SK-MEL-5 (cell line): ENCODE data around the gene RFC2. TPM values are rescaled to one million over a fixed set of nuclear protein-coding genes. Genes with fewer than 3 reads are reported as not detected.

Experiments
- DNase-seq: peaks from one replicate; pipeline ENCODE4 v3.0.0-alpha.2; 2016; ENCODE audit warnings: low read depth, low spot score
- in situ Hi-C: cut with HindIII; loops from 2 replicates; pipeline ENCODE4 v1.10.0; 2016; ENCODE audit warnings: low sequenced_read_pairs, high pct_unique_total_duplicates, low pct_unique_long_range_greater_than_20kb
- small RNA-seq, 2 experiments: library from RNA; depleted of rRNA; stranded (forward); fragments of <200 nt; gene quantifications; one replicate each; pipeline ENCODE3, GENCODE V24; 2014
- total RNA-seq: library from RNA; depleted of rRNA; stranded (reverse); fragments of >200 nt; shearing (Covaris generic); gene quantifications from 2 replicates; pipeline ENCODE4 v1.2.3, GENCODE V29; 2014; rRNA removed

The RFC2 gene
- total RNA-seq, 1 experiment from 2014 or later: 51.0 TPM

DNA sequence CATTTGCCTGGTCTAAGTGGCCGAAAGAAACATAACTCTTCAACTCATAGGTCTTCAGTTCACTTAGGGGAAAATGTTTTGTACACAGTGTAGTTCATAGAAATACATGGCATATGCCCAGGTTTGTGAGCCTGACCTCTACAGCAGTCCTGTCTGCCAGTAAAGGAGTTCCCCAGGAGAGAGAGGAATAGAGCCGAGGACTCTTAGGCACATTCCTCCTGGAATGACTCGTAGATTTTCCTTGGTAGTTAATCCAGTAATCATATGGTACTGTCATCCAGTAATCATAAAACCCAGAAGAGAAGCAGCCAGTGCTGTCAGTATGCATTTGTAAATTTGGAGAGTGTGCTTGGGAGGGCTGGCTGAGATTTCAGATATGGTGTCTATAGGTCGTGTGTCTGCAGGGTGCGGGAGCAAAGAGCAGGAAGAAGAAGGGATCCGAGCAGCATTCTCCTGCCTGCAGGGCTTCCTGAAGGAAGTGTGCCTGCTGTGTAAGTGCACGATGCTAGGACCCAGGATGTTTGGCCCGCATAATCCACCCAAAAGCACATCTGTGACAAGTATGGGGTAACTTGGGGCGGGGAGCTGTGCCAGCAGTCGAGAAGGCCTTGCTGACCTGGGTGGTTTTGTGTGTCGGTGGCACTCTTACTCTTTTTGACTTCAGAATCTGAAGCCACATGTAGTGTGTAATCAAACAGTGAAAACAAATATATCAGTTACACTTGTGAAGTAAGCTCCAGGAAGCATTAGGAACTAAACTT lies 66.1 kb downstream of the RFC2 start:
- in situ Hi-C loops: loop anchor here (25.0 kb wide), 1 partner anchor 101 kb away; the partner anchor contains the start of gene LIMK1
- DNase-seq: no peak

DNA sequence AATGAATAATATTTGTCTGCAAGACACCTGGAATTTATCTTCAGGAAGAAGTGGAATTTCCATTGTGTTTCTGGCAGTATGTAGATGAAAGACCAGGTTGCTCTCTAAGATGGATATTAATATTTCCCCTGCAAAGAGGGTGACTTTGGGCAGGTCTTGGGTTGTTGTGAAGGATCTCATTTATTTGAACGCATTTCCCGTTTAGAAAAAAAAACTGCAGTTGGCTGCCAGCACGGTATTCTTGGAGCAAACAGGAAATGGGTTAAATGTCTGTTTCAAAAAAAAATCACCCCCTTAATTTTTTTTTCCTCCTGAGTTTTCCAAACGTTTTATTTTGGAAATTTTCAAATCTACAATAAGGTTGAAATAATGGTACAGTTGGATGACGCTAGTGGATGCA lies 68.6 kb downstream of the RFC2 start:
- no peak for DNase-seq
- in situ Hi-C loops: loop anchor here (25.0 kb wide), 1 partner anchor 98 kb away; the partner anchor contains the start of gene LIMK1

DNA sequence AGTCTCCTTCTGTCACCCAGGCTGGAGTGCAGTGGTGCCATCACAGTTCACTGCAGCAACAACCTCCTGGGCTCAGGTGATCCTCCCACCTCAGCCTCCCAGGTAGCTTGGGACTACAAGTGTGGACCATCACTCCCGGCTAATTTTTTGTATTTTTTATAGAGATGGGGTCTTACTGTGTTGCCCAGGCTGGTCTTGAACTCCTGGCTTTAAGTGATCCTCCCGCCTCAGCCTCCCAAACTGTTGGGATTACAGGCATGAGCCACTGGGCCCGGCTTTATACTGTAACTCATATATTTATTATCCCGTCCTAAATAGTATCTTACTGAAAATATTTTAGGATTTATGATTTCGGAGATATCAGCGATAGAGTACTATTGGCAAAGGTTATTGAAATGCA lies 69.2 kb downstream of the RFC2 start:
- in situ Hi-C loops: loop anchor here (25.0 kb wide), 1 partner anchor 98 kb away; the partner anchor contains the start of gene LIMK1
- no peak for DNase-seq

DNA sequence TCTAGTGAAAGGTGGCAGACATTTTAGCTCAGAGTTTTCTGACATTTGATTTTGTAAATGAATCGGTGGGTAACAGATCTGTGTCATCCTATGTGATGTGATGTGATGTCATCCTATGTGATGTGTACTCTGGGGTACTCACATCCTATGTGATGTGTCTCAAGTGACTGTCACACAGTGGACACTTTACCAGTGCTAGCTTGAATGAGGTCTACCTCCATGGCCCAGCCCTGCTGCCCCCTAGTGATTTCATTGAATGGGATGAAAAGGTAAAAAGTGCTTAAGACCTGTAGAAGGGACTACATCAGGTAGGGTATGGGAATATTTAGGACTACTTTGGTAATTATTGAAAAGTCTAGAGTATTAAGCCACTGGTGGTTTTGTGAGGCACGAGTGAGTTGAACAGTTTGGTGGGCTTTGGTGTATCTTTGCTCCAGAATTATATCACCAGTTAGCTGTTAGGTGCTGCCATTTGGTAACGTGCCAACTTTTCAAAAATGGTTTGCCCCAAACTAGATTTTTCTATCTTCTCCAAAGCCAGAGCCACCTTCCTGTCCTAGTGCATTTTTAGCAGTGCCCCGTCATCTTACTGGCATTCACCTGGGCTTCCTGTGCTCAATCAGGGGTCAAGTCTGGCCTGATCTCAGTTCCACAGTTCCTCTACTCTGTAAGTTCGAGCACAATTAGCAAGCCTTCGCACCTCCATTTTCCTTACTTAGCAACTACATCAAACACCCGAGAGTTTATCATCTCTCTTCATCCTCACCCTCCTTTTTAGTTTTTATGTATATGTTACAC lies 70.3 kb downstream of the RFC2 start:
- DNase-seq: peak; percentile 41
- in situ Hi-C loops: loop anchor here (25.0 kb wide), 1 partner anchor 97 kb away; the partner anchor contains the start of gene LIMK1

DNA sequence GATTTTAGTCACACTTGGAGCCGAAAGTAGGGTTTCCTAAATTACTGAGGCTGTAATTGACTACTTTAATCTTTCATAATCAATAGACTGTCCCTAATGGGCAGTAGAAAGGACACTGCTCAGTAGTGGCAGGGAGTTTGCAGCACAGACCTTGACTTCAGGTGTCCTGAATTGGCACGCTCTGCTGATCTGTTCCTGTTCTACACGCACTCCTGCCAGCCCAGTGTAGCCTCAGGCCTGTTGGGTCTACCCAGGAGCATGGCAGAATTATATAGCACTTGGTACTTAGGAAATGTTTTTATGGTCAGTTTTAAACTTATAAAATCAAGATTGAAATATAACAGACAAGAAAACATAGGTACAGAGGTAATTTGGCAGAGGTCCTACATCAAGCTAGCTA lies 71.1 kb downstream of the RFC2 start:
- in situ Hi-C loops: loop anchor here (25.0 kb wide), 1 partner anchor 96 kb away; the partner anchor contains the start of gene LIMK1
- no peak for DNase-seq

DNA sequence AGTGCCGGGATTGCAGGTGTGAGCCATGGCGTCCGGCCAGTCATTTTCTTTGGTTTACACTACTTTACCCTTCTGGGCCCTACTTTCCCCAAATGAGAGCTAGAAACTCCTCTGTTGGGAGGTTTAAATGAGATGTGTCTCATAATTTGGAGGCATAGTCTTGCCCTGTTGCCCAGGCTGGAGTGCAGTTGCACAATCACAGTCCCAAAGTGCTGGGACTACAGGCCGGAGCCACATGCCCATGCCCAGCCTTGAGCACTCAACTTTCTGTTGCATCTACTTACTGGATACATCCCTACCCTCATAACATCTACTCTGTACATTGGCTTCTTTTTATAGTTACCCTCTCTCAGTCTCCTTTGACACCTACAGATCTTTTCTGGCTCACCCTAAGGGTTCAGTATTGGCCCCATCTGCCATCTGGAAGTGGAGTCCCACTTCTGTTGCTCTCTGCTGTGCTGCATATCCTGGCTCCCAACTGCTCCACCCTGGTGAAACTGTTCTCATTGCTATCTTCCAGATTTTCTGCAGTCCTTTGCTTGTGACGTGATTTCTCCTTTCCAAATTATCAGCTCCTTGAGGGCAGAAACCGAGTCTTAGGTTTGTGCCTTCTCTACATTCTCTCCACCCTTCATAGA lies 71.6 kb downstream of the RFC2 start:
- no peak for DNase-seq
- in situ Hi-C loops: loop anchor here (25.0 kb wide), 1 partner anchor 95 kb away; the partner anchor contains the start of gene LIMK1

DNA sequence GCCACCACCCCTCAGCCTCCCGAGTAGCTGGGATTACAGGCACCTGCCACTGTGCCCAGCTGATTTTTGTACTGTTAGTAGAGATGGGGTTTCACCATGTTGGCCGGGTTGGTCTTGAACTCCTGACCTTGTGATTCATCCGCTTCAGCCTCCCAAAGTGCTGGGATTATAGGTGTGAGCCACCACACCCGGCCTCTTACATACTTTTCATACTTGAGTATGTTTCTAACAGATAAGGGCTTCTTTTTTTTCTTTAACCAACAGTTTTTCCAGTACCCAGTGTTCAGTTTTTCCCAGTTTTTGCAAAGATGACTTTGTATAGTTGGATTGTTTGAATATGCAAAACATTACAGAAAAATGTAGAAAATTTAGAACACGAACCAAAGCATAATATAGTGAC lies 72.4 kb downstream of the RFC2 start:
- in situ Hi-C loops: loop anchor here (25.0 kb wide), 1 partner anchor 95 kb away; the partner anchor contains the start of gene LIMK1
- no peak for DNase-seq

Small RNA genes lying within 50 kb of the gene (small RNA-seq; reads per million reads assigned to genes)
- gene MIR590: 0 to 1.7 reads per million in 2 experiments

Other genes starting within 250 kb of the RFC2 start
- not detected in 2 replicates for gene ELN, start 226.2 kb downstream of the RFC2 start, total RNA-seq
- gene LIMK1, start 170.6 kb downstream of the RFC2 start, total RNA-seq: 26.4 and 28.8 TPM in 2 replicates
- gene EIF4H, start 80.0 kb downstream of the RFC2 start, total RNA-seq: 326 and 351 TPM in 2 replicates
- gene LAT2, start 44.4 kb downstream of the RFC2 start, total RNA-seq: 0.48 and 1.3 TPM in 2 replicates
- gene CLIP2, start 35.0 kb upstream of the RFC2 start, total RNA-seq: 8.4 and 9.2 TPM in 2 replicates
- gene GTF2IRD1, start 199.5 kb upstream of the RFC2 start, total RNA-seq: 2.6 and 3.8 TPM in 2 replicates